ENCODE data around the gene RPS27A. TPM values are rescaled to one million over a fixed set of nuclear protein-coding genes. Genes with fewer than 3 reads are reported as not detected.

RPS27A gene
- total and polyA plus RNA-seq, 2 experiments from 2014 or later = 775 to 1,144 TPM

DNA sequence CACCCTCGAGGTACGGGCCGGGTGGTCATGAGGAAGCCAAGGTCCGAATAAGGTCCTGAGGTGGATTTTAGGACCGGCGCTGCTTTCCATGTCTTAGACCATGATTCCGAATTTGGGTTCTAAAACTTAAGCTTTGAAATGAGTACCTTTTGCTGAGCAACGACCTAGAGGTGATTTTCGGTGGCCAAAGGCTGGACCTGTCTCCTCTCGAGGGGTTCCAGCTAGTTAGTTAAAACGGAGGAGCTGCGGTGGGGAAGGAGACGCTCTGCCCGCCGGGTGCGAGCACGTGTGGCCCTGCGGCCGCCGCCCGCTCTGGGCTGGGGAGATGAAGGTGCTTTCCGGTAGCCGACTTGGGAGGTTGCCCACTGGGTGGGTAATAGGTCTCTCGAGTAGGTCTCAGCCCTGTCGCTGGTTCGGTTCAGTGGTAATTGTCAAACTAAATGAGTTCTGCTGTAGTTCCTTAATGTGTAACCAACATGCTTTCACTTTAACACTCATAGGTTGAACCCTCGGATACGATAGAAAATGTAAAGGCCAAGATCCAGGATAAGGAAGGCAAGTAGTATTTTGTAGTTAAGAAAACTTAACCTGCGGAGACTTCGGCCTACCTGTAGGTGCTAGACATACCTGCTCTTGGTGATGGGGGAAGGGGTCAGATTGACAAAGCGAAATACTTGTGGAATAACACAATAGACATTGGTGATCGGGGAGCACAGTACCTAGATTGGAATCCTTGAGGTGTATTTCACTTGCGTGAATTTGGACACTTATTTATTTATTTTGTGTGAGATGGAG, 572 bp downstream of the RPS27A start:
- TF ChIP-seq EZH2 (IDR thresholded peaks at IDR 0.05; ENCODE audit: insufficient read depth, poor library complexity, severe bottlenecking) (no peak), EZH2phosphoT487 (IDR thresholded peaks at IDR 0.05; ENCODE audit: insufficient read depth, low read depth) (no peak)
- 8% methylated on average over 33 of the region's 33 CpGs for WGBS, 2 experiments (ENCODE audit: low coverage in 1 of 2, low lambda C conversion rate in 2 of 2, missing lambda C conversion rate in 2 of 2)
- peaks cover 37% of the 10 kb centered on the region for H3K36me3 ChIP-seq (ENCODE audit: low read depth)
- in situ Hi-C loops (cut with MboI) = no loop called here
- peaks cover 78% of the 10 kb centered on the region for H3K79me2 ChIP-seq (ENCODE audit: insufficient read depth)
- peak; percentile 65 for DNase-seq
- peaks cover 42% of the 10 kb centered on the region for H3F3A ChIP-seq (ENCODE audit: insufficient read depth)
- H3K4me2 ChIP-seq (ENCODE audit: unreplicated experiment) = peak overlapping the region; percentile 94
- H3K4me3 ChIP-seq = peak overlapping the region; percentile 100
- H3K9me3 ChIP-seq (ENCODE audit: low read depth) = no peaks in the 10 kb centered on the region
- no peaks in the 10 kb centered on the region for H4K20me1 ChIP-seq (ENCODE audit: insufficient read depth)
- H3K4me1 ChIP-seq (ENCODE audit: insufficient read depth) = peaks cover 23% of the 10 kb centered on the region
- H2AFZ ChIP-seq = peak overlapping the region; percentile 90
- H3K9ac ChIP-seq = peak overlapping the region; percentile 98
- no peaks in the 10 kb centered on the region for H3K9me2 ChIP-seq (ENCODE audit: insufficient read depth)
- H3K27ac ChIP-seq = peak overlapping the region; percentile 94
- H3K27me3 ChIP-seq (replicated peaks; ENCODE audit: insufficient read depth) = no peaks in the 10 kb centered on the region

DNA sequence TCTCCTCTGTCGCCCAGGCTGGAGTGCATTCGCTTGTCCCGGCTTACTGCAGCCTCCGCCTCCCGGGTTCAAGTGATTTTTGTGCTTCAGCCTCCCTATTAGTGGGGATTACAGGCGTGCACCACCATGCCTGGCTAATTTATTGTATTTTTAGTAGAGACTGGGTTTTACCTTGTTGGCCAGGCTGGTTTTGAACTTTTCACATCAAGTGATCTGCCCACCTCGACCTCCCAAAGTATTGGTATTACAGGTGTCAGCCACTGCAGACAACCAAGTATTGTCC, 1.1 kb downstream of the RPS27A start:
- H3K27ac ChIP-seq = peak overlapping the region; percentile 94; the same call in 1 of the 2 replicates
- H4K20me1 ChIP-seq (ENCODE audit: insufficient read depth) = no peaks in the 10 kb centered on the region
- H2AFZ ChIP-seq = no peak overlapping the region
- peaks cover 23% of the 10 kb centered on the region for H3K4me1 ChIP-seq (ENCODE audit: insufficient read depth)
- H3K4me2 ChIP-seq (ENCODE audit: unreplicated experiment) = peak overlapping the region; percentile 94
- H3K9ac ChIP-seq = peak overlapping the region; percentile 98
- peaks cover 44% of the 10 kb centered on the region for H3F3A ChIP-seq (ENCODE audit: insufficient read depth)
- H3K27me3 ChIP-seq (replicated peaks; ENCODE audit: insufficient read depth) = no peaks in the 10 kb centered on the region
- H3K9me2 ChIP-seq (ENCODE audit: insufficient read depth) = no peaks in the 10 kb centered on the region
- H3K79me2 ChIP-seq (ENCODE audit: insufficient read depth) = peaks cover 72% of the 10 kb centered on the region
- WGBS, 2 experiments (ENCODE audit: low coverage in 1 of 2, low lambda C conversion rate in 2 of 2, missing lambda C conversion rate in 2 of 2) = 74 to 78% methylated on average over 7 of the region's 7 CpGs
- TF ChIP-seq EZH2 (IDR thresholded peaks at IDR 0.05; ENCODE audit: insufficient read depth, poor library complexity, severe bottlenecking) = no peak
- no peak for TF ChIP-seq EZH2phosphoT487 (IDR thresholded peaks at IDR 0.05; ENCODE audit: insufficient read depth, low read depth)
- in situ Hi-C loops (cut with MboI) = no loop called here
- no peaks in the 10 kb centered on the region for H3K9me3 ChIP-seq (ENCODE audit: low read depth)
- H3K36me3 ChIP-seq (ENCODE audit: low read depth) = peaks cover 37% of the 10 kb centered on the region
- DNase-seq = no peak
- H3K4me3 ChIP-seq = peak overlapping the region; percentile 100

DNA sequence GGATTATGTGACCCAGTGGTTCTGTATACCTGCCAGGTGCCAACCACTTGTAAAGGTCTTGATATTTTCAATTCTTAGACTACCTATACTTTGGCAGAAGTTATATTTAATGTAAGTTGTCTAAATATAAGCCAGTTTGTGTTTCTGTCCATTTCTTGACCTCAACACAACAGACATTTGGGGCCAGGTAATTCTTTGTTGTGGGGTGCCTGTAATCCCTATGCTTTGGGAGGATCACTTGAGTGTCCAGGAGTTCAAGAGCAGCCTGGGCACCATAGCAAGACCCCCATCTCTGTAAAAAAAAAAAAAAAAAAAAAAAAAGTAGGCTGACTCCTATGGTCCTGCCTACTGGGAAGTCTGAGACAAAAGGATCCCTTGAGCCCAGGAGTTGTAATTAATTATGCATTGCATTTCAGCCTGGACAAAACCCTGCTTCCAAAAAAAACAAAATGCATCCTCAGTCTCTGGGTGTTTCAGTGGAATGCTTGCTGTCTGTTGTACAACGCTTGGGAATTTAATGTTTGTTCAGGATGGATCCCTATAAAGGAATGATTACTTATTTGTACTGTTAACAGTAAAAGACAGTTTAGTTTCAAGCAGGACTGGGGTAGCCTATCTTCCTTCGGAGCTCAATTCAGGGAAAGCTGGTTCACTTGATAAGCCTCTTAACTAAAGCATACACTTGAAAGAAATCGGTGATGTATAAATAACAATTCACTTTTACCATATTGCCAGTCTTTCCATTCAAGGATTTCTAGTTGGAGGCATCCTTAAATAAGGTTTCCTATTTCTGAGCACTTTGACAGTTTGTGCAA, 3.4 kb downstream of the RPS27A start:
- TF ChIP-seq EZH2 (IDR thresholded peaks at IDR 0.05; ENCODE audit: insufficient read depth, poor library complexity, severe bottlenecking) (no peak), EZH2phosphoT487 (IDR thresholded peaks at IDR 0.05; ENCODE audit: insufficient read depth, low read depth) (no peak)
- Histone ChIP-seq H3F3A (ENCODE audit: insufficient read depth) (peaks cover 58% of the 10 kb centered on the region), H3K4me1 (ENCODE audit: insufficient read depth) (peaks cover 23% of the 10 kb centered on the region), H3K4me3 (0 out of 2 replicates have a peak overlapping the region, but pooled peaks have one; percentile 100), H3K36me3 (ENCODE audit: low read depth) (peaks cover 37% of the 10 kb centered on the region), H2AFZ (no peak overlapping the region), H3K27me3 (replicated peaks; ENCODE audit: insufficient read depth) (no peaks in the 10 kb centered on the region), H3K9ac (no peak overlapping the region), H3K27ac (no peak overlapping the region), H4K20me1 (ENCODE audit: insufficient read depth) (no peaks in the 10 kb centered on the region), H3K79me2 (ENCODE audit: insufficient read depth) (peaks cover 51% of the 10 kb centered on the region), H3K4me2 (ENCODE audit: unreplicated experiment) (no peak overlapping the region), H3K9me3 (ENCODE audit: low read depth) (no peaks in the 10 kb centered on the region), H3K9me2 (ENCODE audit: insufficient read depth) (no peaks in the 10 kb centered on the region)
- in situ Hi-C loops (cut with MboI) = no loop called here
- no peak for DNase-seq
- WGBS, 2 experiments (ENCODE audit: low coverage in 1 of 2, low lambda C conversion rate in 2 of 2, missing lambda C conversion rate in 2 of 2) = 96 to 100% methylated on average over 3 of the region's 3 CpGs

DNA sequence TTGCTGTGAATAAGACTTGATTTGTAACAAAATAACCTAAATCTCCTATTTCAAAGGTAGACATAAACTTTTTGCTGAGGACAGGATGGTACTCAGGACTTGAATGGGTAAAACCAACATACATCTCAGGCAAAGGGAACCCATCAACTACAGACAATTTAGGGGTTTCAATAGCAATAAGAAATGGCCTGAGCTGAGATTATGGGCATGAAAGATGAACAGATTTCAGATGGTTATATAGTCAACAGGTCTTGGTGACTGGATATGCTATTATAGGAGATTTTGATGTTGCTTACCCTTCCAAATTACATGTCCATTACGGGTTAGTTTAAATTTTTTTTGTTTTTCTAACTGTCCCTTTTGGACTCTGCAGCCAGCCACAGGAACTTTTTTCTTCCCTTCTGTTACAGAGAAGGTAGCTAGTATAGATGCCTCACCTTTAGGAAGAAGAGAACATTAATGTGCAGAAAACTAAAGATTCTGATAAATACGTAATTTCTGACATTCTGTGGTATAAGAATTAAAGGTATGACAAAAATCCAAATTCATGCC, 4.6 kb downstream of the RPS27A start:
- Histone ChIP-seq H3K79me2 (ENCODE audit: insufficient read depth) (peaks cover 40% of the 10 kb centered on the region), H2AFZ (no peak overlapping the region), H3K4me3 (no peak overlapping the region), H3K4me1 (ENCODE audit: insufficient read depth) (peaks cover 18% of the 10 kb centered on the region), H3K9me2 (ENCODE audit: insufficient read depth) (no peaks in the 10 kb centered on the region), H3K4me2 (ENCODE audit: unreplicated experiment) (no peak overlapping the region), H3K9ac (no peak overlapping the region), H3K36me3 (ENCODE audit: low read depth) (peaks cover 37% of the 10 kb centered on the region), H3K27me3 (replicated peaks; ENCODE audit: insufficient read depth) (no peaks in the 10 kb centered on the region), H3F3A (ENCODE audit: insufficient read depth) (peaks cover 65% of the 10 kb centered on the region), H4K20me1 (ENCODE audit: insufficient read depth) (no peaks in the 10 kb centered on the region), H3K27ac (peak overlapping the region; percentile 5; the same call in 1 of the 2 replicates), H3K9me3 (ENCODE audit: low read depth) (no peaks in the 10 kb centered on the region)
- DNase-seq = no peak
- TF ChIP-seq EZH2 (IDR thresholded peaks at IDR 0.05; ENCODE audit: insufficient read depth, poor library complexity, severe bottlenecking) = no peak
- TF ChIP-seq EZH2phosphoT487 (IDR thresholded peaks at IDR 0.05; ENCODE audit: insufficient read depth, low read depth) = no peak
- in situ Hi-C loops (cut with MboI) = no loop called here
- WGBS, 2 experiments (ENCODE audit: low coverage in 1 of 2, low lambda C conversion rate in 2 of 2, missing lambda C conversion rate in 2 of 2) = 98 to 100% methylated on average over 2 of the region's 2 CpGs

Data from GM23248 (cell line).